ENCODE data around the gene FCHO1. TPM values are rescaled to one million over a fixed set of nuclear protein-coding genes. Genes with fewer than 3 reads are reported as not detected.

The FCHO1 gene
- total and polyA plus RNA-seq, 2 experiments from 2014 or later = 18.5 to 42.3 TPM

GRCh38 chr19:17794412-17794730, 43.1 kb downstream of the FCHO1 start:
- Histone ChIP-seq H3K36me3 (ENCODE audit: insufficient read depth) (no peaks in the 10 kb centered on the region), H3K27ac (ENCODE audit: low read depth) (no peak overlapping the region), H3F3A (replicated peaks; ENCODE audit: low read depth) (peaks cover 8% of the 10 kb centered on the region; the same call in 1 of the 2 replicates), H3K4me3 (peak overlapping the region; percentile 71), H3K27me3 (ENCODE audit: insufficient read depth) (peaks cover 17% of the 10 kb centered on the region), H3K4me1 (ENCODE audit: insufficient read depth) (no peaks in the 10 kb centered on the region; the same call in 1 of the 2 replicates), H4K20me1 (replicated peaks; ENCODE audit: insufficient read depth) (no peaks in the 10 kb centered on the region), H3K79me2 (replicated peaks; ENCODE audit: insufficient read depth) (no peaks in the 10 kb centered on the region), H3K4me2 (peak overlapping the region; percentile 93), H2AFZ (peak overlapping the region; percentile 99), H3K9me2 (ENCODE audit: insufficient read depth) (no peaks in the 10 kb centered on the region)
- Mint-ChIP-seq H3K36me3 (ENCODE audit: low read depth) (no peaks in the 10 kb centered on the region), H3K9me3 (no peaks in the 10 kb centered on the region), H3K4me1 (peaks cover 11% of the 10 kb centered on the region), H3K27me3 (ENCODE audit: insufficient read depth, low read depth, poor library complexity) (peaks cover 21% of the 10 kb centered on the region), H3K4me3 (peak overlapping the region; percentile 76), H3K27ac (no peak overlapping the region)
- TF ChIP-seq CTCF (conservative IDR thresholded peaks at IDR 0.05; ENCODE audit: low read depth in 2 of 2) = no peak
- no peak for TF ChIP-seq REST (IDR thresholded peaks at IDR 0.05; ENCODE audit: unreplicated experiment)
- no peak for TF ChIP-seq STAT1 (IDR thresholded peaks at IDR 0.05; ENCODE audit: unreplicated experiment)
- TF ChIP-seq CREB1 (CRISPR knock-in tag; IDR thresholded peaks at IDR 0.05; ENCODE audit: low read depth) = no peak
- TF ChIP-seq EZH2 (IDR thresholded peaks at IDR 0.05; ENCODE audit: low read depth, unreplicated experiment) = no peak
- no peak for TF ChIP-seq POLR2AphosphoS5 (IDR thresholded peaks at IDR 0.05; ENCODE audit: low read depth)
- TF ChIP-seq ETS1 (IDR thresholded peaks at IDR 0.05) = no peak
- no peak for TF ChIP-seq JUNB (IDR thresholded peaks at IDR 0.05; ENCODE audit: unreplicated experiment)
- TF ChIP-seq ZNF114 (CRISPR knock-in tag; IDR thresholded peaks at IDR 0.05) = no peak
- TF ChIP-seq ZNF462 (CRISPR knock-in tag; IDR thresholded peaks at IDR 0.05) = no peak
- ATAC-seq (peak; percentile 23; the same call in 2 of the 3 replicates), DNase-seq (ENCODE audit: low spot score) (peak; percentile 70)

Data from GM23338 (cell line).